Measurements from ENCODE around the gene NTHL1. TPM values are rescaled to one million over a fixed set of nuclear protein-coding genes. Genes with fewer than 3 reads are reported as not detected.

The NTHL1 gene
- total and polyA plus RNA-seq, 2 of the 13 experiments (the other 11 are each of a cell fraction or from before 2014, with no cell fraction given) = 47.5 to 64.9 TPM

- TF ChIP-seq ZNF597 (CRISPR knock-in tag; IDR thresholded peaks at IDR 0.05) = no peak
- no peak for TF ChIP-seq ZBTB2 (CRISPR knock-in tag; IDR thresholded peaks at IDR 0.05; ENCODE audit: low read depth)
- no peak for TF ChIP-seq ATM (IDR thresholded peaks at IDR 0.05; ENCODE audit: borderline replicate concordance)
- TF ChIP-seq ETV6 (CRISPR knock-in tag; conservative IDR thresholded peaks at IDR 0.05) = 0 out of 2 replicates have a peak, but pooled peaks have one; percentile 59
- TF ChIP-seq PHF5A (CRISPR knock-in tag; IDR thresholded peaks at IDR 0.05; ENCODE audit: low read depth, unreplicated experiment) = no peak
- TF ChIP-seq CBFB (CRISPR knock-in tag; IDR thresholded peaks at IDR 0.05) = peak; percentile 46; the same call in 1 of the 2 replicates
- no peak for TF ChIP-seq NONO (IDR thresholded peaks at IDR 0.05)
- TF ChIP-seq NONO (CRISPR knock-in tag; conservative IDR thresholded peaks at IDR 0.05) = 0 out of 2 replicates have a peak, but pooled peaks have one; percentile 44
- TF ChIP-seq FOSL1 (CRISPR knock-in tag; IDR thresholded peaks at IDR 0.05; ENCODE audit: borderline replicate concordance) = no peak
- peak; percentile 64 for TF ChIP-seq DMAP1 (CRISPR knock-in tag; IDR thresholded peaks at IDR 0.05)
- no peak for TF ChIP-seq MIXL1 (CRISPR knock-in tag; IDR thresholded peaks at IDR 0.05)
- no peak for TF ChIP-seq TERF1 (CRISPR knock-in tag; IDR thresholded peaks at IDR 0.05)
- no peak for TF ChIP-seq TRIM22 (IDR thresholded peaks at IDR 0.05)
- 0 out of 2 replicates have a peak, but pooled peaks have one; percentile 18 for TF ChIP-seq ZSCAN9 (CRISPR knock-in tag; IDR thresholded peaks at IDR 0.05; ENCODE audit: borderline replicate concordance)
- TF ChIP-seq ZNF430 (CRISPR knock-in tag; IDR thresholded peaks at IDR 0.05) = 0 out of 2 replicates have a peak, but pooled peaks have one; percentile 38
- TF ChIP-seq ZNF431 (CRISPR knock-in tag; IDR thresholded peaks at IDR 0.05; ENCODE audit: borderline replicate concordance, low read depth) = no peak; the same call in 1 of the 2 replicates
- TF ChIP-seq GATAD2A (CRISPR knock-in tag; IDR thresholded peaks at IDR 0.05) = peak; percentile 5; the same call in 1 of the 2 replicates
- TF ChIP-seq HIC2 (CRISPR knock-in tag; IDR thresholded peaks at IDR 0.05; ENCODE audit: low read depth) = no peak
- TF ChIP-seq SMC3 (IDR thresholded peaks at IDR 0.05; ENCODE audit: low read length) = peak; percentile 69; the same call in 1 of the 2 replicates
- TF ChIP-seq MYPOP (CRISPR knock-in tag; IDR thresholded peaks at IDR 0.05) = peak; percentile 49; the same call in 1 of the 2 replicates
Observed at GRCh38 chr16:2023092-2024031, 24.3 kb downstream of the NTHL1 start (continued).
